H9 (cell line): ENCODE data around the gene GSN. TPM values are rescaled to one million over a fixed set of nuclear protein-coding genes. Genes with fewer than 3 reads are reported as not detected.

Source experiments
- DNase-seq: peaks from one replicate; pipeline ENCODE4 v3.0.0-alpha.2; 2017
- H2AFZ ChIP-seq: one replicate; pipeline ENCODE4 v1.6.1; 2013; ENCODE audit warnings: mild to moderate bottlenecking, low read length, control low read depth, moderate library complexity
- H2AK5ac ChIP-seq: 2 replicates; pipeline ENCODE4 v1.6.1; 2013; ENCODE audit warnings: low read length, control low read depth, mixed read lengths; ENCODE audit not compliant: insufficient read length
- H2BK120ac ChIP-seq: one replicate; pipeline ENCODE4 v1.6.1; 2013; ENCODE audit warnings: low read depth, mild to moderate bottlenecking, low read length, control low read depth, inconsistent platforms; ENCODE audit not compliant: poor library complexity, severe bottlenecking
- H2BK12ac ChIP-seq: 2 replicates; pipeline ENCODE4 v1.6.1; 2013; ENCODE audit warnings: low read length, control low read depth, mixed read lengths, low read depth; ENCODE audit not compliant: insufficient read length
- H2BK15ac ChIP-seq: 2 replicates; pipeline ENCODE4 v1.6.1; 2013; ENCODE audit warnings: low read depth, low read length, control low read depth
- H2BK20ac ChIP-seq: one replicate; pipeline ENCODE4 v1.6.1; 2013; ENCODE audit warnings: low read depth, mild to moderate bottlenecking, low read length, control low read depth, inconsistent platforms; ENCODE audit not compliant: poor library complexity, severe bottlenecking
- H2BK5ac ChIP-seq: 2 replicates; pipeline ENCODE4 v1.6.1; 2013; ENCODE audit warnings: low read length, control low read depth, mixed read lengths; ENCODE audit not compliant: insufficient read length
- H3K14ac ChIP-seq: 2 replicates; pipeline ENCODE4 v1.6.1; 2013; ENCODE audit warnings: low read length, control low read depth; ENCODE audit not compliant: insufficient read depth
- H3K18ac ChIP-seq: 2 replicates; pipeline ENCODE4 v1.6.1; 2013; ENCODE audit warnings: low read depth, mild to moderate bottlenecking, mixed read lengths, low read length, control low read depth; ENCODE audit not compliant: insufficient read length
- H3K23ac ChIP-seq: 2 replicates; pipeline ENCODE4 v1.6.1; 2013; ENCODE audit warnings: low read length, control low read depth, mixed read lengths, low read depth; ENCODE audit not compliant: insufficient read length
- H3K23me2 ChIP-seq: 2 replicates; pipeline ENCODE4 v1.6.1; 2013; ENCODE audit warnings: low read depth, mild to moderate bottlenecking, mixed read lengths, low read length, control low read depth; ENCODE audit not compliant: insufficient read length, poor library complexity, severe bottlenecking
- H3K27ac ChIP-seq: 2 replicates; pipeline ENCODE4 v1.5.1; 2013; ENCODE audit warnings: low read length, control low read depth, mixed read lengths, low read depth; ENCODE audit not compliant: insufficient read length
- H3K27me3 ChIP-seq: 2 replicates; pipeline ENCODE4 v1.6.1; 2013; ENCODE audit warnings: low read length, control low read depth, inconsistent platforms; ENCODE audit not compliant: insufficient read depth
- H3K4ac ChIP-seq: 2 replicates; pipeline ENCODE4 v1.6.1; 2013; ENCODE audit warnings: low read depth, mild to moderate bottlenecking, control low read depth, inconsistent platforms, low read length, moderate library complexity
- H3K4me1 ChIP-seq: 2 replicates; pipeline ENCODE4 v1.6.1; 2013; ENCODE audit warnings: low read length, control low read depth, inconsistent platforms; ENCODE audit not compliant: insufficient read depth
- H3K4me2 ChIP-seq: 2 replicates; pipeline ENCODE4 v1.6.1; 2013; ENCODE audit warnings: low read length, control low read depth, mixed read lengths; ENCODE audit not compliant: insufficient read length, insufficient read depth
- H3K56ac ChIP-seq: 2 replicates; pipeline ENCODE4 v1.6.1; 2013; ENCODE audit warnings: low read depth, mild to moderate bottlenecking, mixed read lengths, low read length, control low read depth; ENCODE audit not compliant: insufficient read length
- H3K79me1 ChIP-seq: 2 replicates; pipeline ENCODE4 v1.6.1; 2013; ENCODE audit warnings: low read depth, mild to moderate bottlenecking, moderate library complexity, low read length, control low read depth, inconsistent platforms; ENCODE audit not compliant: insufficient read depth, poor library complexity, severe bottlenecking
- H3K79me2 ChIP-seq: 2 replicates; pipeline ENCODE4 v1.6.1; 2013; ENCODE audit warnings: low read length, control low read depth, inconsistent platforms; ENCODE audit not compliant: insufficient read depth
- H3K9ac ChIP-seq: 2 replicates; pipeline ENCODE4 v1.6.1; 2013; ENCODE audit warnings: low read length, control low read depth, mixed read lengths; ENCODE audit not compliant: insufficient read length; ENCODE audit errors: extremely low read depth
- H3K9me3 ChIP-seq: one replicate; pipeline ENCODE4 v1.6.1; 2013; ENCODE audit warnings: low read depth, low read length, inconsistent platforms; ENCODE audit not compliant: control insufficient read depth
- H3T11ph ChIP-seq: one replicate; pipeline ENCODE4 v1.6.1; 2013; ENCODE audit warnings: mild to moderate bottlenecking, low read length, control low read depth, inconsistent platforms
- H4K20me1 ChIP-seq: one replicate; pipeline ENCODE4 v1.6.1; 2013; ENCODE audit not compliant: control insufficient read depth, insufficient read length, insufficient read depth
- H4K5ac ChIP-seq: 2 replicates; pipeline ENCODE4 v1.6.1; 2013; ENCODE audit warnings: low read depth, mild to moderate bottlenecking, mixed read lengths, low read length, control low read depth; ENCODE audit not compliant: insufficient read length
- H4K8ac ChIP-seq: replicated peaks from 2 replicates; pipeline ENCODE4 v1.6.1; 2013; ENCODE audit warnings: low read length, control low read depth, mixed read lengths, low read depth; ENCODE audit not compliant: insufficient read length
- H4K91ac ChIP-seq: 2 replicates; pipeline ENCODE4 v1.6.1; 2013; ENCODE audit warnings: low read depth, mild to moderate bottlenecking, moderate library complexity, mixed read lengths, low read length, control low read depth; ENCODE audit not compliant: insufficient read length
- H3K27ac Mint-ChIP-seq, 3 experiments: 2 replicates in 2 of 3; 3 replicates in 1 of 3; pipeline ENCODE4 v1.8.0; 2020 to 2021; ENCODE audit warnings: mixed read lengths in 3 of 3, mild to moderate bottlenecking in 1 of 3, moderate library complexity in 1 of 3
- H3K27me3 Mint-ChIP-seq: 2 replicates; pipeline ENCODE4 v1.8.0; 2021; ENCODE audit warnings: low read depth, mild to moderate bottlenecking, moderate library complexity, mixed read lengths
- H3K36me3 Mint-ChIP-seq, 3 experiments: 2 replicates in 2 of 3; 3 replicates in 1 of 3; pipeline ENCODE4 v1.8.0; 2020 to 2021; ENCODE audit warnings: low read depth in 3 of 3, mixed read lengths in 3 of 3; ENCODE audit not compliant: insufficient read depth in 1 of 3
- H3K4me1 Mint-ChIP-seq, 2 experiments: 2 replicates each; pipeline ENCODE4 v1.8.0; 2020; ENCODE audit warnings: mixed read lengths in 2 of 2
- H3K4me3 Mint-ChIP-seq, 2 experiments: 2 replicates in 1 of 2; 3 replicates in 1 of 2; pipeline ENCODE4 v1.8.0; 2020 to 2021; ENCODE audit warnings: mild to moderate bottlenecking in 2 of 2, mixed read lengths in 2 of 2, moderate library complexity in 1 of 2
- H3K9me3 Mint-ChIP-seq, 2 experiments: 2 replicates in 1 of 2; 3 replicates in 1 of 2; pipeline ENCODE4 v1.8.0; 2020; ENCODE audit warnings: mild to moderate bottlenecking in 2 of 2, mixed read lengths in 2 of 2, moderate library complexity in 1 of 2
- CTCF ChIP-seq: fragments of 200-600 bp; sonication (generic); conservative IDR thresholded peaks from 3 replicates; pipeline ENCODE4 v1.8.0; 2021; ENCODE audit warnings: antibody characterized with exemption, mild to moderate bottlenecking
- WGBS: extraction: QIAGEN DNeasy Blood & Tissue Kit; methylation state at CpG from one replicate; pipeline ENCODE4 v1.1.7; 2013; ENCODE audit warnings: missing lambda C conversion rate, low lambda C conversion rate, mixed read lengths; ENCODE audit not compliant: insufficient read length; ENCODE audit errors: extremely low coverage; 5-methylcytosine and 5-hydroxymethylcytosine counted together
- total RNA-seq: library from RNA; stranded (reverse); gene quantifications from 2 replicates; pipeline ENCODE4 v1.2.1, GENCODE V29; 2021

Gene GSN
- total RNA-seq, 1 experiment from 2014 or later = 14.9 TPM

- no peak for DNase-seq
- H3K27ac Mint-ChIP-seq = no peak overlapping the region
- Histone ChIP-seq H3K4ac (no peak overlapping the region), H3K23ac (no peak overlapping the region), H3K79me2 (no peaks in the 10 kb centered on the region), H2AFZ (no peak overlapping the region), H4K91ac (no peak overlapping the region), H2BK120ac (no peak overlapping the region), H3K23me2 (peaks cover 4% of the 10 kb centered on the region), H3K18ac (no peak overlapping the region), H2AK5ac (no peak overlapping the region), H3K4me1 (peaks cover 6% of the 10 kb centered on the region; the same call in 1 of the 2 replicates), H3K4me2 (peak overlapping the region; percentile 70), H3K27me3 (peaks cover 14% of the 10 kb centered on the region; the same call in 1 of the 2 replicates), H2BK20ac (no peak overlapping the region), H3K14ac (no peak overlapping the region), H4K20me1 (no peaks in the 10 kb centered on the region), H3K27ac (no peak overlapping the region), H2BK5ac (no peak overlapping the region), H4K5ac (no peak overlapping the region), H3K9me3 (no peaks in the 10 kb centered on the region), H4K8ac (no peak overlapping the region), H3T11ph (no peak overlapping the region), H3K79me1 (no peaks in the 10 kb centered on the region), H3K56ac (no peak overlapping the region), H3K9ac (no peak overlapping the region), H2BK15ac (no peak overlapping the region), H2BK12ac (no peak overlapping the region)
- TF ChIP-seq CTCF = no peak
- peaks cover 18 to 25% of the 10 kb centered on the region in 2 experiments for H3K4me1 Mint-ChIP-seq
- WGBS = no CpG with 5 or more reads among the region's 74 CpGs
- H3K4me3 Mint-ChIP-seq = peak overlapping the region; percentile 68 to 75
- peaks cover 0 to 4% (median 0%) of the 10 kb centered on the region in 3 experiments; a peak in 1 of 7 replicates for H3K36me3 Mint-ChIP-seq
- H3K9me3 Mint-ChIP-seq = no peaks in the 10 kb centered on the region; a peak in 1 of 5 replicates
- peaks cover 96% of the 10 kb centered on the region for H3K27me3 Mint-ChIP-seq
Measured at GRCh38 chr9:121299467-121300282, 31.7 kb downstream of the GSN start.
